ENCODE measurements around the gene RIC8B. TPM values are rescaled to one million over a fixed set of nuclear protein-coding genes. Genes with fewer than 3 reads are reported as not detected.

RIC8B gene
- total and polyA plus RNA-seq, 2 of the 13 experiments (the other 11 are each of a cell fraction or from before 2014, with no cell fraction given), result 5.1 to 7.5 TPM

- TF ChIP-seq DZIP1 (CRISPR knock-in tag; IDR thresholded peaks at IDR 0.05), result no peak
- peak; percentile 29; the same call in 1 of the 2 replicates for TF ChIP-seq ZNF124 (CRISPR knock-in tag; IDR thresholded peaks at IDR 0.05)
- no peak for TF ChIP-seq ZBTB34 (CRISPR knock-in tag; IDR thresholded peaks at IDR 0.05)
- no peak for TF ChIP-seq SRSF1 (optimal IDR thresholded peaks at IDR 0.05; ENCODE audit: low read depth, low read length)
- TF ChIP-seq ETV6 (CRISPR knock-in tag; conservative IDR thresholded peaks at IDR 0.05), result no peak
- no peak for TF ChIP-seq PLSCR1 (CRISPR knock-in tag; IDR thresholded peaks at IDR 0.05; ENCODE audit: borderline replicate concordance)
- peak; percentile 77 for TF ChIP-seq PHF21A (CRISPR knock-in tag; IDR thresholded peaks at IDR 0.05)
- TF ChIP-seq PRDM4 (CRISPR knock-in tag; IDR thresholded peaks at IDR 0.05; ENCODE audit: borderline replicate concordance), result no peak
- no peak for TF ChIP-seq IRX3 (CRISPR knock-in tag; IDR thresholded peaks at IDR 0.05; ENCODE audit: borderline replicate concordance, low read depth)
- TF ChIP-seq RARA (CRISPR knock-in tag; IDR thresholded peaks at IDR 0.05), result peak; percentile 75
- no peak for TF ChIP-seq SYNCRIP (IDR thresholded peaks at IDR 0.05; ENCODE audit: insufficient read depth, low read depth, low read length)
- TF ChIP-seq AKAP8 (CRISPR knock-in tag; IDR thresholded peaks at IDR 0.05), result no peak
- TF ChIP-seq ZNF878 (CRISPR knock-in tag; IDR thresholded peaks at IDR 0.05), result no peak
- peak; percentile 95 for TF ChIP-seq ETV5 (CRISPR knock-in tag; IDR thresholded peaks at IDR 0.05; ENCODE audit: borderline replicate concordance)
- no peak for TF ChIP-seq RFX5 (IDR thresholded peaks at IDR 0.05; ENCODE audit: low read depth, low read length)
- TF ChIP-seq FOXO4 (CRISPR knock-in tag; conservative IDR thresholded peaks at IDR 0.05), result no peak
- no peak for TF ChIP-seq BRD4 (CRISPR knock-in tag; IDR thresholded peaks at IDR 0.05)
- peak; percentile 70; the same call in 1 of the 2 replicates for TF ChIP-seq ZNF614 (CRISPR knock-in tag; IDR thresholded peaks at IDR 0.05; ENCODE audit: borderline replicate concordance)
- TF ChIP-seq TRAFD1 (CRISPR knock-in tag; IDR thresholded peaks at IDR 0.05; ENCODE audit: borderline replicate concordance), result no peak
Observed at GRCh38 chr12:106855221-106855758, 80.8 kb downstream of the RIC8B start (continued).

Data from HepG2 (cell line).